NCI-H82 (cell line): Measurements from ENCODE around the gene RTN1.
A peak's percentile ranks its signal among the peaks of the same experiment; 100 is the strongest.
"Not testable (repeated sequence)": the region's sequence is repeated elsewhere in the genome, so short reads cannot be mapped to it uniquely, and the experiment has no call there.

Experiments used
- DNase-seq: peaks from one replicate; lab custom pipeline; 2025; lab: John Stamatoyannopoulos, UW

Gene RTN1

DNA sequence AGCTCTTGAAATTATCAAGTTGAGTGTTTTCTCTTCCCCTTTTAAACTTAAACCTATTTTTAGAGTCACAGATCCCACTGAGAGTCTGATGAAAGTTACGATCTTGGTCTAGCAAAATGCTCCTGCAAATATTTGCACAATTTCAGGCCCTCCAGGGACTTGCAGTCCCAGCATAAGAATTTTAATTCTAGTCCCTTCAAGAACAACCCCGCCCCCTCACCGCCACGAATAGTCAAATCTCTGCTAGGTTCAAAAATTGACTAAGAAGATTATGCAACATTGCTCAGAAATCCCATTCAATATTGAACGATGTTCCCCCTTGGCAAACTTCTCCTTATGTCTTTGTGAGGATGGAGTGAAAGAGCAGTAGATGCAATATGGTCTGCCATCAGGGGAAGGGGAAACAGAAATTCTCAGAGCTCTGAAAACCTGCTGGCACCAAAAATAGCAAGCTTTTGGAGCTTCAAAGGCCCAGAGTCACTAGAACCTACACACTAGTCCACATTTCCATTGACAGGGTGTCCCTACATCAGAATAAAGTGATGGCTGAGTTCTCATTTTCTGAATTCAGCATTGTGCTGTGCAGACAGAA lies 166.4 kb downstream of the RTN1 start:
- no peak for DNase-seq

- DNase-seq = no peak
These were observed 171.1 kb downstream of the RTN1 start for GRCh38 chr14:59699442-59699841.

DNA sequence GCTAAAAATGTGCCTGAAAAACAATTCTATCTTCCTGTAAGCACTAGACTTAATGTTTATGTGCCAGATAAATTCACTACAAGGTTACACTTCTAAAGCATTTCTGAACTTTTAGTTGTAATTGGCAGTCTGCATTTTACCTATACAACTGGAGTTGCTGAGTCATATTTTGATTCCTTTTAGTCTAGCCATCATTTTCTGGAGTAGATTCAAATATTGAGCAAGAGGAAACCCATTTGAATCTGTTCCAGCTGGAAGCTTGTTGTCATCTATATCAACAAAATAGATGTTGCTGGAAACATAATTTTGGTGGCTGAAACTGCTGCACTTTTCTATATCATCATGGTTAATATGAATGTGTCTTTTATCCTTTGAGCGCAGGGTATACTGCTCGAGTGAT lies 171.8 kb downstream of the RTN1 start:
- DNase-seq = no peak

- DNase-seq = no peak
These were observed 175.4 kb downstream of the RTN1 start for GRCh38 chr14:59695198-59695597.

- DNase-seq = no peak
These were observed 179.3 kb downstream of the RTN1 start for GRCh38 chr14:59691266-59691665.

DNA sequence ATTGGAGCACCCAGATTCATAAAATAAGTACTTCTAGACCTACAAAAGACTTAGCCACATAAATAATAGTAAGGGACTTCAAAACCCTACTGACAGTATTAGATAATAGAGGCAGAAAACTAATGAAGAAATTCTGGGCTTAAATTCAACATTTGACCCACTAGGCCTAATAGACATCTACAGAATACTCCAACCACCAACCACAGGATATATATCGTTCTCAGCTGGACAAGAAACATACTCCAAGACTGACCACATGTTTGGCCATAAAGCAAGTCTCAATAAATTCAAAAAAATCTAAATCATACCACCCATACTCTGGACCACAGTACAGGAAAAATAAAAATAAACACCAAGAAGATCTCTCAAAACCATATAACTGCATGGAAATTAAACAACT lies 180.2 kb downstream of the RTN1 start:
- no peak for DNase-seq

- DNase-seq = peak; percentile 96
These were observed 182.1 kb downstream of the RTN1 start for GRCh38 chr14:59688224-59689170.

DNA sequence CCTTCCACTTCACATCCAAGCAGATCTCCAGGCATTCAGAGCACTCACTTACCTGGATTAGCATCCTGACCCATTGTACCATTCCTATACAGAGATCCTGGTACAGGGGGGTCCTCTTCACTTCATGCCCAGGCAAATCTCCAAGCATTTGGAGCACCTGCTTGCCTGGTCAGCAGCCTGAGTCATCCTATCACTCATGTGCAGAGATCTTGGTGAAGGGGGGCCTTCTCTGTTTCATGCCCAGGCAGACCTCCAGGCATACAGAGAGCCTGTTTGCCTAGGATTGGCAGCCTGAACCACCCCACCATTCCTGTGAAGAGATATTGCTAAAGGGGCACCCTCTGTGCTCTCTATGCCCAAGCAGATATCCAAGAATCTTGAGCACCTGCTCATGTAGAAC lies 182.9 kb downstream of the RTN1 start:
- no peak for DNase-seq

GRCh38 chr14:59679872-59680271 lies 190.7 kb downstream of the RTN1 start:
- DNase-seq = peak; percentile 68

DNA sequence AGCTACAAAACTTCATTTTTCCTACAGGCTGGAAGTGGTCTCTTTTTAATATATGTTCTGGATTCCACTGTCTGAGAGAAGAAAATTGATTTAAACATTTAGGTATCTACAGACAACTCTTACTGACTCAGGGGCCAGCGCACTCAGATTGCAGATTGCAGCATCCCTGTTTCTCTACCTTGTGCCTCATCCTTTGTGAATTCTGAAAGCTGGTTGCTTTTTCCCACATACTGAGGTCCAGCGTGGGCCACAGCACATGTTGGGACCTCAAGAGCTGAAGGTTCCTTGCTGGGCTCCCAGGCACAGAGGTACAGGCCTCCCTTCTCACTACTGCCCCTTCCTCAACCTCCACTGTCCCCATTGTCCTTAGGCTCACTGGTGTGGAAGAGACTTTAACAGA lies 192.2 kb downstream of the RTN1 start:
- DNase-seq = no peak

DNA sequence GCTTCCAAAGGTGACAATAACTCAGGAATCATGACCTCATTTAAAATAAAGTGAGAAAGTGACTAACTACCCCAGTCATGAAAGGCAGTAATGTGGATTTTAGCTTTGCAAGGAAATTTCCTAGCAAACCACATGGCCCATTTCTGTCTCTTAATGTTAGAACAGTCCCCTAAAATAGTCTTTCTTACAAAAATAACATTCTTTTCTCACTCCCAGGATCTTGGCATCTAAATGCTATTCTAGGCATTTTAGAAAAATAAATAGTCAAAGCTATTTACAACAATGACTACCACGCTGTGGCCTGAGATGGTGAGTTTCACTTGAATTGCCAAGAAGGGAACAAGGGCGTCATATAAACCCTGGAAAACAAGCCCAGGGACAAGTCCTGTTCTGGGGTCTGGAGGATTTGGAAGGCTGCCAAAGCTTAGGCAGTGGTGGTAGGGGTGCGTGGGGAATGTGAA lies 192.8 kb downstream of the RTN1 start:
- DNase-seq = no peak

DNA sequence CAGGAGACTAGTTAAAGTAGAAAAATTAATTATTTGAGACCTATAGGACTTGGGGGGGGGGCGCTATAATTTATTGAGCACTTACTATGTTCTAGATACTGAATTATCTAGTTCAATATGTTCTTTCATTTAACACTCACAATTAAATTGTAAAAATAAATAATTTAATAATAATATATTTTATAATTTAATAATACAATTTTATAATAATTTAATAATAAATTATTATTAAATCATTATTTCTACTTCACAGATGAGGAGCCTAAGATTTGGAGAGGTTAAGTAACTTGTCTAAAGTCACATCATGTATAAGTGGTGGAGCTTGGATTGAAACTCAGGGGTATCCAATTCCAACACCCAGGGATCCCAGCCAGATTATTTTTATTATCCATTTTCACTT lies 195.2 kb downstream of the RTN1 start:
- DNase-seq = no peak

DNA sequence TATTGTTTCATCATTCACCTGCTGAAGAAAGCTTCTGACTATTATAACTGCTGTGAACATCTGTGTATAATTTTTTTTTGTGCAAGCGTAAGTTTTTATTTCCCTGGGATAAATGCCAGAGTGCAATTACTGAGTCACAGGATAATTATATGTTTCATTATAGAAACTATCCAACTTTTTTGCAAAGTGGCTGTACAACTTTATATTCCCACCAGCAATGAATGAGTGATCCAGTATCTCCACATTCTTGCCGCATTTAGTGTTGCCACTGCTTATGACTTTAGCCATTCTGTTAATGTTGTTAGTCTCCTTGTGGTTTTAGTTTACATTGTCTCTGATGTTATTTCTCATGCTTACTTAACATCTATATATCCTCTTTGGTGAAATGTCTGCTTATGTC lies 205.8 kb downstream of the RTN1 start:
- no peak for DNase-seq

GRCh38 chr14:59657769-59658168 lies 212.8 kb downstream of the RTN1 start:
- no peak for DNase-seq

DNA sequence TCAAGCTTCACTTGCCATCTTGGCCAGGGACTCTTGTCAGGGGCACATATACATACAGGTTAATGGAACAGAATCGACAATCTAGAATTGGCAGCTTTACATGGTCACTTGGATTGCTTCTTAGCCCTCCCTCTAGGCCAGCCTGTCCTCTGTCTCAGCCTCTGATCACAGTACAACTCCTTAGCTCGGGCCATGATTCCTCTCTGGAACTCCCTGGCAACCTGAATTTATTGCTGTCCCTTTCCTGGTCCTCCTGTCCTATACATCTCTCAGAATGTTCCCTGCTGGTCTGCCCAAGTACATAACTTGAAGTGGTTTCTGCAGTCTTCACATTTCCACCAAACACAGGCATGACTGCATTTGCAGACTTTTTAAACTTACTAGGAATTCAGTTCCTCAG lies 214.1 kb downstream of the RTN1 start:
- no peak for DNase-seq

DNA sequence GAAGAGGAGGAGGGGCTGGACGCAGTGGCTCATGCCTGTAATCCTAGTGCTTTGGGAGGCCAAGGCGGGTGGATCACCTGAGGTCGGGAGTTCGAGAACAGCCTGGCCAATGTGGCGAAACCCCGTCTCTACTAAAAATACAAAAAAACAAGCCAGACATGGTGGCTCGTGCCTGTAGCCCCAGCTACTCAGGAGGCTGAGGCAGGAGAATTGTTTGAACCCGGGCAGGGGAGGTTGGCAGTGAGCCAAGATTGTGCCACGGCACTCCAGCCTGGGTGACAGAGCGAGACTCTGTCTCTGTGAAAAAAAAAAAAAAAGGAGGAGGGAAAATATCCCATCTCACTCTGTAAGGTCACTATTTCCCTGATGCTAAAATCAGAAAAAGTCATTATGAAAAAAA lies 216.4 kb downstream of the RTN1 start:
- not testable (repeated sequence) for DNase-seq

DNA sequence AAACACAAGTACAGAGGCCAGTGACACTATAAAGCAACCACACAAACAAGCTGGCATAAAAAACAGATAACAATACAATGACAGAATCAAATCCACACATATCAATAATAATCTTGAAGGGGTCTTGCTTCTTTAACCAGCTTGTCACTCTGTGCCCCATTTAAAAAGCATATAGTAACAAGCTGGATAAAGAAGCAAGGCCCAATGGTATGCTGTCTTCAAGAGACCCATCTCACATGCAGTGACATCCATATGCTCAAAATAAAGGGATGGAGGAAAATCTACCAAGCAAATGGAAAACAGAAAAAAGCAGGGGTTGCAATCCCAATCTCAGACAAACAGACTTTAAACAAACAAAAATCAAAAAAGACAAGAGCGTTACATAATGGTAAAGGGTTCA lies 223.7 kb downstream of the RTN1 start:
- not testable (repeated sequence) for DNase-seq

- DNase-seq = no peak
These were observed 231.7 kb downstream of the RTN1 start for GRCh38 chr14:59638885-59639284.

DNA sequence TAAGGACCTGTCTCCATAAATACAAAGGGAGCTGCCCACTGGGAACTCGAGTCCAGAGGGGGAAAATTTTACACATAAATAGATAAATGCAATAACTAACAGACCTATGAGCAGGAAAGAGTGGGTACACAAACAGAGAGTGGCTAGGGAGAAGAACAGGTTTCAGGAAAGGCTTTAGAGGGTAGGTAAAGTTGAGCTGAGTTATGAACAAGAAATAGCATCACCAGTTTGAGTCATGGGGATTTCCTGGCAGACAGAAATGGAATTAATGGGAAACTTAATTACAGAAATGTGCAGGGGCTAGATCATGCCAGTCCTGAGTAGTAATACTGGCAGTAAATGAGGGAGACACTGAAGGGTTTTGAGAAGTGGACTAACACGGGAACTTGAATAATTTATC lies 236.0 kb downstream of the RTN1 start:
- no peak for DNase-seq

DNA sequence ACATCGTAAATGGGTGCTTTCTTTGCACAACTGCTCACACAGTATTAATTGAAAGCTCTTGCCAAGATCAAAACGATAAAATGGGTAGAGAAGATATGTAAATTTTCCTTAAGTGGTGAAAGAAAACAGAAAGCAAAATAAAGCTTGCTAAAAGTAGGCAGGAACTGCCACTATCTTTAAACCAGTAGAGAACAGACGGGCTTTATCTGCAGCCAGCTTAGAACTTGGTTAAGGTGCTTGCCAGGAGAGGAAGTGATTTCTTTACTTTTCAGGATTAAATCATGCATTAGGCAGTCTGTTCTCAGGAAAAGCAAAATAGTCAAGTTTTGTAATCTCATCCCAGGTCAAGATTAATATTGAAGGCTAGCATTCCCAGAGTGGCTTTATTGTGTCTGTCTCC lies 237.1 kb downstream of the RTN1 start:
- DNase-seq = no peak

DNA sequence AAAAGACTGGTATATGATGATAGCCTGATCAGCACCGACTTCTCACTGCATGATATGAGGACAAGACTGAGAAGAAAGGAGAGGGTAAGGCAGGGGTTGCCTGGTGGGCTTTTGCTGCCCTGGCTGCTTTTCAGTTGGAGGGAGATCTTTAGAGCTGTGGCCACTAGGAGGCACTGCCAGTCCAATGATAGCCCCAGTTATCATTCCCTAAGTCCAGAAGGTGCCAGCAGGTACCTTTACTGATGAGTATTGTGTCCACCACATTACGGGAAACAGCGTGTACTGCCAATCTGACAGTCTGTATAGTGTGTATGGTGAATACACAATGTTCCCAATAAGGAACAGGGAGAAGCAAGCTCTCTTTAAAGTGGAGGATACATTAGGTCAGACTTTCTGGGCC lies 238.2 kb downstream of the RTN1 start:
- peak; percentile 95 for DNase-seq

DNA sequence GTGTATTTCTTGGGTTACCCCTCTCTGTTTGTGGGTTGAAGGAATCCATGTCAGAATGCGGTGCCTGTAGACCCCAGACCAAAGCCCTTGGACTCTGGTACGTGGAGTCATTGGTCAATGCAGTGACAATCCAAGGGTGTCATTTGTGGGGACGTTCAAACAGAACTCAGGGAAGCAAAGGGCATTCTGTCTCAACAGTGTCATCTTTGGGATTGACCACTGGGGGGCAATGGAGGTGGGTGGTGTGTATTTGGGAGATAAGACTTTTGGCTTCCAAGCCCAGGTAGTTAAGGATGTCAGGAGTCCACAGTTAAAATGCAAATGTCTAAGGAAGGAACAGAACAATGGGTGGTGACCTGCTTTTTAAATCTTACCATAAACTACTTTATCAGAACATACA lies 239.3 kb downstream of the RTN1 start:
- DNase-seq = peak; percentile 81

DNA sequence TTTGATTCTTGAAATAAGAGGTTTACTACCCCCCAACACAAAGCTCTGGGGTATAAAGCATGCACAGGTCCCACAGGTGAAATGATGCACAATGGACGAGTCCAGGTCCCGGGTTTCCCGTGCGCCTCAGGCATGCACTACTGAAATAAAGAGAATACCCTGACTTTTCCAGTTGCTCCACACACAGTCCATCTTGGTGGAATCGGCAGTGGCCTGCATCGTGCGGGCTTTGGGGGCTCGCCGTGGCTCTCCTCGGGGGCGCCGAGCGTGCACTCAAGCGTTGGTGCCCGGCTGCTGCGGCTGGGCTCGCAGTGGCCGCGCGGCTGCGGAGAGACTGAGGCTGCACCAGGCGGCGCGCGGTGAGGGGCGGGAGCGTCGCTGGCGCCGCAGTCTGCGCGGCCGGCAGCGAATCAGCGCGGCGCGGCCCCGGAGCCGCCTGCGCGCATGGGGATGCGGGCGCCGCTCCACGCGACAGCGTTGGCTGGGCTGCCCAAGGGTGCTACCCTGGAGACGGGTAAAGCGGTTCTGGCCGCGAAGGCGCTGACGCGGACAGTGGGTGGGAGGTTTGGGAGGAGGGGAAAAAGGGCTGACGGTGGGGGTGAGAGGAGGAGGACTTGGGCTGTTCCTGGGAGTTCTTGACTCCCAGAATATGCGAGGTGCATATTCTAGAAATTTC lies 240.2 kb downstream of the RTN1 start:
- DNase-seq = no peak
